GM19452 (cell line): Measurements from ENCODE around the gene GUCY2F.
A peak's percentile ranks its signal among the peaks of the same experiment; 100 is the strongest.

ENCODE experiments used
- ATAC-seq: cut with Tn5 transposase; IDR thresholded peaks from one replicate; pipeline ENCODE4 v1.9.1; 2021; ENCODE audit not compliant: unreplicated experiment

Gene GUCY2F

GRCh38 chrX:109481986-109482385 is at the start of gene GUCY2F:
TSS of gene GUCY2F (minus strand) at chrX:109482086. CDS start at chrX:109475936, 6,150 bp downstream.
- no peak for ATAC-seq

GRCh38 chrX:109519001-109519400 is 37.1 kb upstream of the GUCY2F start:
- ATAC-seq, result no peak

GRCh38 chrX:109511113-109511512 is 29.2 kb upstream of the GUCY2F start:
- ATAC-seq, result no peak

GRCh38 chrX:109508915-109509314 is 27.0 kb upstream of the GUCY2F start:
- no peak for ATAC-seq

- no peak for ATAC-seq
Measured at GRCh38 chrX:109501176-109501575, 19.3 kb upstream of the GUCY2F start.

- ATAC-seq, result no peak
Measured at GRCh38 chrX:109498434-109498833, 16.5 kb upstream of the GUCY2F start.

GRCh38 chrX:109489174-109489573 is 7.3 kb upstream of the GUCY2F start:
- no peak for ATAC-seq

GRCh38 chrX:109487640-109488039 is 5.8 kb upstream of the GUCY2F start:
- ATAC-seq, result no peak

GRCh38 chrX:109485470-109486340 is 3.8 kb upstream of the GUCY2F start:
- no peak for ATAC-seq

- no peak for ATAC-seq
Measured at GRCh38 chrX:109484886-109485285, 3.0 kb upstream of the GUCY2F start.

- ATAC-seq, result no peak
Measured at GRCh38 chrX:109475174-109475891, 6.6 kb downstream of the GUCY2F start.

GRCh38 chrX:109472939-109473735 is 8.7 kb downstream of the GUCY2F start:
- no peak for ATAC-seq

GRCh38 chrX:109464231-109464630 is 17.7 kb downstream of the GUCY2F start:
- no peak for ATAC-seq

- ATAC-seq, result no peak
Measured at GRCh38 chrX:109463784-109464183, 18.1 kb downstream of the GUCY2F start.

- no peak for ATAC-seq
Measured at GRCh38 chrX:109448282-109448938, 33.5 kb downstream of the GUCY2F start.

GRCh38 chrX:109441266-109441665 is 40.6 kb downstream of the GUCY2F start:
- ATAC-seq, result no peak

- peak; percentile 60 for ATAC-seq
Measured at GRCh38 chrX:109440475-109440874, 41.4 kb downstream of the GUCY2F start.

GRCh38 chrX:109409181-109409580 is 72.7 kb downstream of the GUCY2F start:
- no peak for ATAC-seq

GRCh38 chrX:109403922-109404321 is 78.0 kb downstream of the GUCY2F start:
- no peak for ATAC-seq

GRCh38 chrX:109399831-109400230 is 82.1 kb downstream of the GUCY2F start:
- ATAC-seq, result no peak

GRCh38 chrX:109398833-109399232 is 83.1 kb downstream of the GUCY2F start:
- ATAC-seq, result no peak
